ENCODE measurements around the gene COX8C.

DNA sequence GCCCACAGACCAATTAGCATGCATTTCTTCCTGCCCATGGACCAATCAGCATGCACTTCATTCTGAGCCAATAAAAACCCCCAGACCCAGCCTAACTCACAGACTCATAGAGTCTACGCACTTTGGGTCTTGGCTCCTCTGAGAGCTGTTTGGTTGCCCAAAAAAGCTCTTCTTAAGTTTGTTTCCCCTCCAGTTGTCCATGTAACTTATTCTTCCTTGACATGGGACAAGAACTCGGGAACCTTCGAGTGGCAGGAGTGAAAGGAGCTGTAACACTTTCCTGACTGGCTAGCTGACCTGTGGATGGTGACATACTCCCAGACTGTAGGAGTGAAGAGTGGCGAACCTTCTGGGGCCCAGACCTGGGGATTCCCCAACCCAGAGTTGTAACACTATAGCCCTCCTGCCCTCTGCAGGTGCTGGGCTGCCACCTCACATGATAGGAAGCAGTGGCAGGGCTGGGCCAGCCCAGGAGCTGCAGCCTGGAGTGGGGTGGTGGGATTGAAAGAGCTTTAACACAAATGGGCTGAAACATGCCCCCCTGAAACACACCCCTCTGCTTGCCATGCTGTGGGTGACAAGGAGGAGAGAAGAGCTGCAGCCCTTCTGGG is 9.7 kb upstream of the COX8C start:
- TF ChIP-seq, protein P1, sequence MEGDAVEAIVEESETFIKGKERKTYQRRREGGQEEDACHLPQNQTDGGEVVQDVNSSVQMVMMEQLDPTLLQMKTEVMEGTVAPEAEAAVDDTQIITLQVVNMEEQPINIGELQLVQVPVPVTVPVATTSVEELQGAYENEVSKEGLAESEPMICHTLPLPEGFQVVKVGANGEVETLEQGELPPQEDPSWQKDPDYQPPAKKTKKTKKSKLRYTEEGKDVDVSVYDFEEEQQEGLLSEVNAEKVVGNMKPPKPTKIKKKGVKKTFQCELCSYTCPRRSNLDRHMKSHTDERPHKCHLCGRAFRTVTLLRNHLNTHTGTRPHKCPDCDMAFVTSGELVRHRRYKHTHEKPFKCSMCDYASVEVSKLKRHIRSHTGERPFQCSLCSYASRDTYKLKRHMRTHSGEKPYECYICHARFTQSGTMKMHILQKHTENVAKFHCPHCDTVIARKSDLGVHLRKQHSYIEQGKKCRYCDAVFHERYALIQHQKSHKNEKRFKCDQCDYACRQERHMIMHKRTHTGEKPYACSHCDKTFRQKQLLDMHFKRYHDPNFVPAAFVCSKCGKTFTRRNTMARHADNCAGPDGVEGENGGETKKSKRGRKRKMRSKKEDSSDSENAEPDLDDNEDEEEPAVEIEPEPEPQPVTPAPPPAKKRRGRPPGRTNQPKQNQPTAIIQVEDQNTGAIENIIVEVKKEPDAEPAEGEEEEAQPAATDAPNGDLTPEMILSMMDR (IDR thresholded peaks at IDR 0.05; ENCODE audit: low read depth, low read length, poor library complexity, severe bottlenecking) = no peak
- no peak for TF ChIP-seq EZH2phosphoT487 (IDR thresholded peaks at IDR 0.05; ENCODE audit: borderline replicate concordance, low read length)

All from DOHH2 (cell line).